Hippocampal formation (tissue), 2 donors: ENCODE results near the gene POFUT2.

Experiments
- DNase-seq, 2 donors: peaks; one replicate each; lab custom pipeline; 2025; lab: John Stamatoyannopoulos, UW

Gene POFUT2

DNA sequence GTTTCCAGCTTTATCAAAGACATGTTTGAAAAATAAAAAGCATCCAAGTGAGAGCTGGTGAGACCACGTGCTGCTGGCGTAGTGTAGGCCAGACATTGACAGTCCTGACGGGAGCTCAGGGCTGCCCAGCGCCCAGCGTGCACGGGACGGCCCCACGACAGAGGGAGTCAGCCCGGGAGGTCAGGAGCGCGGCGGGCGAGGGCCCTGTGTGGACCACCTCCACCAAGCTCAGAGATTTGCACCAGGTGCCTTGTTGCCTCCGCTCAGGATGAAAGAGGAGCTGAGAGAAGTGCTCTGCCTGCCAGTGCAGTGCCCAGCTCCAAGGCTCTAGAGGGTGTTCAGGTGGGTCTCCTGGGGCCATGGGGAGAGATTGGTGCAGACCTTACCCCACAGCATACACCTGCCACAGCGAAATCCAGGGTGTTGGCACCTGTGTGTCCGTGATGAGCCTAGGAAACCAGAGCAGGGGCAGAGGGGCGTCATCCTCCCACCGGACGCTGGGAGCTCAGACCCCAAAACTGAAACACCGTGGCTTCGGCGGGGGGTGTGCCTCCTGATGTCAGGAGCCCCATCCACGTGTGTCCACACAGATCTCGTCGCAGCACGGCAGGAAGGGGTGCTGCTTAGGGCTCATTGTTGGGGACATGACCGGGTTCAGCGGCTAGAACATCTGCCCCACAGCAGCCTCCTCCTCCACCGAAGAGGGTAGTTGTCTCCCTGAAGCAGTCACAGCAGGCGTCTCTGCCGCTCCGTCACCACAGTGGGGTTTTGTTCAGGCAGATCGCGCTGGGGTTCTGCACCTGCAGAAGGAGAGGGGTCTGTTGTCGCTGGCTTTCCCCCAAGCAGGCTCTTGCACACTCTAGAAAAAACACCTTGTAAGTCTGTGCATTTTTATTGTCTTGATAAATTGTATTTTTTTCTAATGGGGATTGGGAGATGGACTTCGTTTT, 64.2 kb downstream of the POFUT2 start:
- no peak for DNase-seq

DNA sequence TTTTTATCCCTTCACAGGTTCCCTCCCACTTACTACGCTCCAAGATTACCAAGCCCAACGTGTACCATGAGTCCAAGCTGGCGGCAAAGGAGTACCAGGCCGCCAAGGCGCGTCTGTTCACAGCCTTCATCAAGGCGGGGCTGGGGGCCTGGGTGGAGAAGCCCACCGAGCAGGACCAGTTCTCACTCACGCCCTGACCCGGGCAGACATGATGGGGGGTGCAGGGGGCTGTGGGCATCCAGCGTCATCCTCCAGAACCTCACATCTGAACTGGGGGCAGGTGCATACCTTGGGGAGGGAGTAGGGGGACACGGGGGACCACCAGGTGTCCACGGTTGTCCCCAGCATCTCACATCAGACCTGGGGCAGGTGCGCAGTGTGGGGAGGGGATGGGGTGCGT, 65.7 kb downstream of the POFUT2 start:
- no peak for DNase-seq

DNA sequence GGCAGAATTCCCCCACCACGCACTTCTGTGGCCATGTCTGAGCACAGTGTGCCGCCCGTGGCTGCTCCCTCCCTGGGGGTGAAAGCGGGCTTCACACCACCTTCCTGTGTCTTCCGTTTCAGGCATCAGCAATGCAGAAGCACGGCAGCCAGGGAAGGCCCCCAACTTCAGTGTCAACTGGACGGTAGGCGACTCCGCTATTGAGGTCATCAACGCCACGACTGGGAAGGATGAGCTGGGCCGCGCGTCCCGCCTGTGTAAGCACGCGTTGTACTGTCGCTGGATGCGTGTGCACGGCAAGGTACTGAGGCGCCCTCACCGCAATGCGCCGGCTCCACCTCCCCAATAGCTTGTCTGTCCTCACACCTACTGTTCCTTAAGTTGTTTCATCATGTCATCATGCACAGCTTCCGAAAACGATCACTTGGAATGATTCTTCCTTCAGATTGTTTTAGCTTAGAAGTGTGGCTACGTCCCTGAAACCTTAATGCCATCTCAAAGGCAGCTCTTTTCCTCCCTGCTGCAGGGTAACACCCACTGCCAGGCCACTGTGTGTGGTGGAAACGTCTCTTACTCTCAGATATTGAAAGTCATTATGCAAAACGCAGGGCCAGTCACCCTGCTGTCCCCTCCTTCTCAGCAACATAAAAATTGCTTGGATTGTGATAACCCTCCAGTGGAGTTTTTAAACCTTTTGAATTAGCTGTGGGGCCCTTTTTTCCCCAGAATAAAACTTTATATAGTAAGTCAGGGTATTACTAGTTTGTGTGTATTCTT, 66.8 kb downstream of the POFUT2 start:
- no peak for DNase-seq

DNA sequence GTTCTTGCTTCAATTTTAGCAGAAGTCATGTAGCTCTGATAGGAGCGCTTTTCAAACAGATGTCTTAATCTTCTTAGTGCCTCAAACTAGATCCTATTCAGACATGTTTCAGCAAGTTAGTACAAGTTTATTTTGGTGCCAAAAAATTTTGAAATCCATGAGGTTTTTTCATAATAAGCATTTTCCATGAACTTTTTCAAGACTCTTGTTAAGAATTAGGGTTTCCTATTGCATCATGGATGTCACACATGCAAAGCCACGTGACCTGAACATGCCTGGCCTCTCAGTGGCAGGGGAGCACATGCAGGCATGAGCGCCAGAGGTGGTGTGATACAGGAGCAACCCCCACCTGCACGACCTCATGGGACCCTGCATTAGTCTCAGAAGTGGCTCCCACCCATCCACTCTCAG, 67.6 kb downstream of the POFUT2 start:
- no peak for DNase-seq

DNA sequence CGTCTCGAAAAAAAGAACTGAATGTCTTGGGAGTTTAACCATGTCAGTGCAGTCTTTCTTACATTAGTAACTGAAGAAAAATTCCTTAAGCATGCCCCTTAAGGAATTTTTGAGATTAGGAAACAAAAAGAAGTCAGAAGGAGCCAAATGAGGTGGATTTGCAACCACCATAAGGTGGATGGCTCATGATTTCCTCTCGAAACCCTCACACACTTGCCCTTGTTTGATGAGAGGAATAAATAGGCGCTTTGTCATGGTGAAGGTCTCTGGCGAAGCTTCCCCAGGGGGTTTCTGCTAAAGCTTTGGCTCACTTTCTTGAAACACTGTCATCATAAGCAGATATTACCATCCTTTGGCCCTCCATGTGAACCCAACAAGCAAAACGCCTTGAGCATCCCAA, 68.2 kb downstream of the POFUT2 start:
- DNase-seq, result no peak

DNA sequence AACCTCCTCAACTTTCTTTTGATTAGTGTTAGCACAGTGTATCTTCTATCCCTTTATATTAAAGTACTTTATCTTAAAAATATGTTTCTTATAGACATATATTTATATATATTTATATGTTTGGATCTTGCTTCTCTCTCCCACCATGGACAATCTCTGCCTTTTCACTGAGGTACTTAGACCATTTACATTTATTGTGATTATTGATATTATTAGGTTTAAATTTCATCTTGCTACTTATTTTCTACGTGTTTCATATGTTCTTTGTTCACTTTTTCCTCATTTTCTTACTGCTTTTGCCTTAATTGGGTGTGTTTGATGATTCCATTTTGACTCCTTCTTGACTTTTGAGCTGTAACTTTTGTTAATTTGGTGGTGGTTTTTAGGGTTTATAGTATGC, 70.7 kb downstream of the POFUT2 start:
- DNase-seq, result no peak

DNA sequence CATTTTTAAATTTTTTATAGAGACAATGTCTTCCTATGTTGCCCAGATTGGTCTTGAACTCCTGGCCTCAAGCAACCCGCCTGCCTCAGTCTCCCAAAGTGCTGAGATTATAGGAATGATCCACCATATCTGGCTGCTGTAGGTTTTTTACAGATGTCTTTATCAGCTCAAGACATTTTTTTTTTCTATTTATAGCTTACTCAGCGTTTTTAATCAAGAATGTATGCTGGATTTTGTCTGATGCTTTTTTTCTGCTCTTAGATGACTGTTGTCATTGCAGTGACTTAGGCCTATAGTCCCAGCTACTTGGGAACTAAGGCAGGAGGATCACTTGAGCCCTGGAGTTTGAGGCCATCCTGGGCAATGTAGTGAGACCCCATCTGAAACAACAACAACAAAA, 72.5 kb downstream of the POFUT2 start:
- no peak for DNase-seq
